Liver (tissue), 9 donors: ENCODE results near the gene FCRLA. TPM values are rescaled to one million over a fixed set of nuclear protein-coding genes. Genes with fewer than 3 reads are reported as not detected.

Experiments used
- DNase-seq: peaks from one replicate; pipeline ENCODE4 v3.0.0-alpha.2; 2017; ENCODE audit warnings: low spot score
- H3K27ac ChIP-seq, 2 donors: one replicate each; pipeline ENCODE4 v1.7.0; 2013; ENCODE audit warnings: inconsistent platforms in 2 of 2, low read length in 2 of 2, control low read depth in 1 of 2, low read depth in 1 of 2, mild to moderate bottlenecking in 1 of 2
- H3K27me3 ChIP-seq, 4 donors: one replicate each; pipeline versions ENCODE4 v1.6.1 to v1.7.0; 2013; ENCODE audit warnings: low read length in 3 of 4, inconsistent platforms in 1 of 4, mild to moderate bottlenecking in 1 of 4, moderate library complexity in 1 of 4; ENCODE audit not compliant: control insufficient read depth in 4 of 4, insufficient read depth in 4 of 4
- H3K36me3 ChIP-seq, 4 donors: one replicate each; pipeline versions ENCODE4 v1.6.1 to v1.7.0; 2013; ENCODE audit warnings: low read length in 3 of 4, mild to moderate bottlenecking in 3 of 4, low read depth in 1 of 4, moderate library complexity in 1 of 4; ENCODE audit not compliant: control insufficient read depth in 4 of 4, insufficient read depth in 3 of 4
- H3K4me1 ChIP-seq, 4 donors: one replicate each; pipeline versions ENCODE4 v1.6.1 to v1.7.0; 2013; ENCODE audit warnings: low read length in 3 of 4, mild to moderate bottlenecking in 3 of 4, moderate library complexity in 1 of 4; ENCODE audit not compliant: control insufficient read depth in 4 of 4, insufficient read depth in 4 of 4
- H3K4me3 ChIP-seq, 3 donors: one replicate each; pipeline versions ENCODE4 v1.6.1 to v1.7.0; 2013; ENCODE audit warnings: low read length in 3 of 3, control low read depth in 1 of 3, low read depth in 1 of 3, mild to moderate bottlenecking in 1 of 3
- H3K9ac ChIP-seq, 2 donors: one replicate each; pipeline ENCODE4 v1.7.0; 2013; ENCODE audit warnings: low read length in 2 of 2, mild to moderate bottlenecking in 2 of 2, moderate library complexity in 2 of 2, control low read depth in 1 of 2, low read depth in 1 of 2
- H3K9me3 ChIP-seq, 4 donors: one replicate each; pipeline versions ENCODE4 v1.6.1 to v1.7.0; 2013; ENCODE audit warnings: low read length in 3 of 4; ENCODE audit not compliant: control insufficient read depth in 4 of 4
- EGR1 ChIP-seq, 2 donors: IDR thresholded peaks; 2 replicates each; pipeline ENCODE4 v1.6.1; 2016 to 2018; ENCODE audit warnings: antibody characterized with exemption in 2 of 2, low read depth in 2 of 2
- FOXA2 ChIP-seq: IDR thresholded peaks from 2 replicates; pipeline ENCODE4 v1.6.1; 2016; ENCODE audit warnings: antibody characterized with exemption
- GABPA ChIP-seq, 2 donors: IDR thresholded peaks in 1 of 2; conservative IDR thresholded peaks in 1 of 2; 2 replicates each; pipeline ENCODE4 v1.6.1; 2016; ENCODE audit warnings: antibody characterized with exemption in 2 of 2, mild to moderate bottlenecking in 1 of 2, moderate library complexity in 1 of 2
- HNF4A ChIP-seq, 2 donors: conservative IDR thresholded peaks; 2 replicates each; pipeline ENCODE4 v1.6.1; 2016; ENCODE audit warnings: antibody characterized with exemption in 2 of 2, mild to moderate bottlenecking in 2 of 2
- HNF4G ChIP-seq: IDR thresholded peaks from 2 replicates; pipeline ENCODE4 v1.6.1; 2016; ENCODE audit warnings: antibody characterized with exemption
- JUND ChIP-seq, 2 donors: IDR thresholded peaks; 2 replicates each; pipeline ENCODE4 v1.6.1; 2016; ENCODE audit warnings: antibody characterized with exemption in 2 of 2
- RAD21 ChIP-seq, 2 donors: IDR thresholded peaks; 2 replicates each; pipeline ENCODE4 v1.6.1; 2016; ENCODE audit warnings: antibody characterized with exemption in 2 of 2, mild to moderate bottlenecking in 2 of 2
- RXRA ChIP-seq, 2 donors: IDR thresholded peaks; 2 replicates each; pipeline ENCODE4 v1.6.1; 2017 to 2018; ENCODE audit warnings: antibody characterized with exemption in 2 of 2, mild to moderate bottlenecking in 1 of 2
- SP1 ChIP-seq: IDR thresholded peaks from 2 replicates; pipeline ENCODE4 v1.6.1; 2018; ENCODE audit warnings: antibody characterized with exemption, mild to moderate bottlenecking
- TAF1 ChIP-seq: conservative IDR thresholded peaks from 2 replicates; pipeline ENCODE4 v1.6.1; 2016; ENCODE audit warnings: antibody characterized with exemption, mild to moderate bottlenecking
- WGBS: extraction: QIAGEN DNeasy Blood & Tissue Kit; methylation state at CpG from one replicate; pipeline ENCODE4 v1.1.7; 2013; 5-methylcytosine and 5-hydroxymethylcytosine counted together
- polyA plus RNA-seq, 2 donors: library from polyadenylated mRNA; stranded (reverse) in 1 of 2; unstranded in 1 of 2; fragments of 200-250 nt in 1 of 2; fragments of >200 nt in 1 of 2; fragmentation: Nextera tagmentation in 1 of 2; extraction: Ambion mirVana in 1 of 2; gene quantifications; one replicate each; pipeline versions ENCODE4 v1.2.1 to v1.2.3, GENCODE V29; 2013 to 2015
- total RNA-seq, 2 donors: library from RNA; depleted of rRNA; stranded (reverse); fragments of >200 nt; gene quantifications; one replicate each; pipeline ENCODE4 v1.2.3, GENCODE V29; 2014
- TF ChIP-seq, protein P1 (sequence below): IDR thresholded peaks from 2 replicates; pipeline ENCODE4 v1.6.1; 2016; ENCODE audit warnings: antibody characterized with exemption
- TF ChIP-seq, protein P2 (sequence below): IDR thresholded peaks from 2 replicates; pipeline ENCODE4 v1.6.1; 2016; ENCODE audit warnings: antibody characterized with exemption
- TF ChIP-seq, protein P3 (sequence below): IDR thresholded peaks from 2 replicates; pipeline ENCODE4 v1.6.1; 2016; ENCODE audit warnings: antibody characterized with exemption
- donor health status: healthy.
- donor health status: healthy.
- donor health status: healthy.
- donor health status: healthy.
- donor health status: healthy.

Gene FCRLA
- total and polyA plus RNA-seq, 4 donors = 0.06 to 3.3 (median 0.29) TPM

DNA sequence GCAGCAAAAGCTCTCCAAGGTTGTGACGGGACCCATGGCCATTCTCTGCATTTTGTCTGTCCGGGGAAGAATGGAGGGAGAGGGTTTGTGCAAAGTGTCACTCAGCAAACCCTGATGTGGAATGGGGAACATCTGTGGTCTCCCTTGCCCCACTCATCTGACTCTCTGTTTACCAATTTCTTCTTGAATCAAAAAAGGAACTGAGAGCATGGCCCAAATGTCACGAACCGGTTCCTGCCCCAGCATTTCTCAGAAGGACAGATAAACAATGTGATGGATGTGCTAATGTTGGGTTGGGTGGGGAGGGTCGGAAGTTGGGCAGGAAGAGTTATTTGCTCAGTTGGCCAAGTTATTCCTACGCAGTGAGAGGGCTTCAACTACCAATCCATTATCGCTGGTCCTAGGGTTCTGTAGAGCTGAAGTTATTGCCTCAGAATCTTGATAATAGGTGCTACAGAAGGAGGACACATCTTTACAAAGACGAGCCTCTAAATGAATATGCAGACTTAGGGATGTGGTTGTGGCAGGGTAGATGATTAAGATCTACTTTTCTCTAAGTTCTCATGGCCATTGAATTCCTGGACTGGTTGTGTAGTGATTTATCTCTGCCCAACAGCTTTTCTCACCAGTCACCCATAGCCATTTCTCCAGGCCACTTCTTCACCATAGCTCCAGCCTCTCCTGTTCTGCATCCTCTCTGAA, 33.0 kb downstream of the FCRLA start:
- Histone ChIP-seq H3K36me3 (no peaks in the 10 kb centered on the region), H3K27me3 (no peaks in the 10 kb centered on the region), H3K9ac (no peak overlapping the region), H3K27ac (peak overlapping the region in 1 of 2 donors; percentile 12), H3K4me1 (no peaks in the 10 kb centered on the region), H3K9me3 (no peaks in the 10 kb centered on the region), H3K4me3 (no peak overlapping the region)
- no peak for DNase-seq
- WGBS = 72% methylated on average over 8 of the region's 8 CpGs
- TF ChIP-seq, protein P1, sequence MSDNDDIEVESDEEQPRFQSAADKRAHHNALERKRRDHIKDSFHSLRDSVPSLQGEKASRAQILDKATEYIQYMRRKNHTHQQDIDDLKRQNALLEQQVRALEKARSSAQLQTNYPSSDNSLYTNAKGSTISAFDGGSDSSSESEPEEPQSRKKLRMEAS = peak; percentile 40
- TF ChIP-seq, protein P2, sequence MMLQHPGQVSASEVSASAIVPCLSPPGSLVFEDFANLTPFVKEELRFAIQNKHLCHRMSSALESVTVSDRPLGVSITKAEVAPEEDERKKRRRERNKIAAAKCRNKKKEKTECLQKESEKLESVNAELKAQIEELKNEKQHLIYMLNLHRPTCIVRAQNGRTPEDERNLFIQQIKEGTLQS = no peak
- TF ChIP-seq RAD21 (IDR thresholded peaks at IDR 0.05) (peak in 1 of 2 donors; percentile 16), RXRA (IDR thresholded peaks at IDR 0.05) (peak in 1 of 2 donors; percentile 10)

- H3K27ac ChIP-seq = no peak overlapping the region
- DNase-seq = no peak
- no peaks in the 10 kb centered on the region for H3K9me3 ChIP-seq
- H3K27me3 ChIP-seq = no peaks in the 10 kb centered on the region
- H3K9ac ChIP-seq = no peak overlapping the region
- TF ChIP-seq HNF4G (no peak), GABPA (IDR thresholded peaks at IDR 0.05 in 1 of 2, conservative IDR thresholded peaks at IDR 0.05 in 1 of 2) (no peak), HNF4A (conservative IDR thresholded peaks at IDR 0.05) (no peak), SP1 (no peak)
- TF ChIP-seq, protein P3, sequence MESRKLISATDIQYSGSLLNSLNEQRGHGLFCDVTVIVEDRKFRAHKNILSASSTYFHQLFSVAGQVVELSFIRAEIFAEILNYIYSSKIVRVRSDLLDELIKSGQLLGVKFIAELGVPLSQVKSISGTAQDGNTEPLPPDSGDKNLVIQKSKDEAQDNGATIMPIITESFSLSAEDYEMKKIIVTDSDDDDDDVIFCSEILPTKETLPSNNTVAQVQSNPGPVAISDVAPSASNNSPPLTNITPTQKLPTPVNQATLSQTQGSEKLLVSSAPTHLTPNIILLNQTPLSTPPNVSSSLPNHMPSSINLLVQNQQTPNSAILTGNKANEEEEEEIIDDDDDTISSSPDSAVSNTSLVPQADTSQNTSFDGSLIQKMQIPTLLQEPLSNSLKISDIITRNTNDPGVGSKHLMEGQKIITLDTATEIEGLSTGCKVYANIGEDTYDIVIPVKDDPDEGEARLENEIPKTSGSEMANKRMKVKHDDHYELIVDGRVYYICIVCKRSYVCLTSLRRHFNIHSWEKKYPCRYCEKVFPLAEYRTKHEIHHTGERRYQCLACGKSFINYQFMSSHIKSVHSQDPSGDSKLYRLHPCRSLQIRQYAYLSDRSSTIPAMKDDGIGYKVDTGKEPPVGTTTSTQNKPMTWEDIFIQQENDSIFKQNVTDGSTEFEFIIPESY = no peak
- H3K4me3 ChIP-seq = no peak overlapping the region
- WGBS = 60% methylated on average over 6 of the region's 6 CpGs
- H3K36me3 ChIP-seq = no peaks in the 10 kb centered on the region
- no peaks in the 10 kb centered on the region for H3K4me1 ChIP-seq
These were observed 33.9 kb downstream of the FCRLA start for GRCh38 chr1:161740921-161741320.

DNA sequence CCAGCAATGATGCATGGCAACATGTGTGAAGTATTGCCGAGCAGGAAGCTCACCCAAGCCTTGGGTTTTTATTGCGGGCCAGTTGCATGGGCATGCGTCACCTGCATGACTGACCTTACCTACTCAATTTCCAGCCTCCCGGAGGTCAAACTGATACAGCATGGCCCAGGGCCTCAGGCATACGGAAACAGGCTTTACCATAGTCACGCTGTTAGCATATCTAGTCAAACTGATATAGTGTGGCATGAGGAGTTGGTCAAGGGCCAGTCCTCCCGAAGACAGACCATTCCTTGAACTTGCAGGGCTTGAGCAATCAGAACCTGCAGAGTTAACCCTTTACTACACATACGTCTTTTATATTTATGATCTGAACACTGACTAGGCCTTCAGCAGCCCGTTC, 36.2 kb downstream of the FCRLA start:
- WGBS = 85% methylated on average over 9 of the region's 9 CpGs
- no peaks in the 10 kb centered on the region for H3K9me3 ChIP-seq
- TF ChIP-seq, protein P1 = no peak
- no peak for TF ChIP-seq TAF1
- no peak for TF ChIP-seq HNF4G
- TF ChIP-seq, protein P2 = no peak
- TF ChIP-seq EGR1 (IDR thresholded peaks at IDR 0.05; ENCODE audit: low read depth in 2 of 2) = no peak
- no peak for TF ChIP-seq FOXA2
- TF ChIP-seq RAD21 (IDR thresholded peaks at IDR 0.05) = no peak
- no peak for TF ChIP-seq JUND (IDR thresholded peaks at IDR 0.05)
- TF ChIP-seq RXRA (IDR thresholded peaks at IDR 0.05) = no peak
- no peaks in the 10 kb centered on the region for H3K4me1 ChIP-seq
- H3K36me3 ChIP-seq = no peaks in the 10 kb centered on the region
- H3K27ac ChIP-seq = no peak overlapping the region
- no peak for DNase-seq
- H3K4me3 ChIP-seq = no peak overlapping the region
- H3K27me3 ChIP-seq = no peaks in the 10 kb centered on the region
- no peak overlapping the region for H3K9ac ChIP-seq
